GM18519 (cell line): Measurements from ENCODE around the gene STX8.
"Not testable (repeated sequence)": the region's sequence is repeated elsewhere in the genome, so short reads cannot be mapped to it uniquely, and the experiment has no call there.

Experiments used
- ATAC-seq: cut with Tn5 transposase; IDR thresholded peaks from one replicate; pipeline ENCODE4 v1.9.1; 2021; ENCODE audit warnings: mild to moderate bottlenecking, moderate library complexity; ENCODE audit not compliant: unreplicated experiment, low FRiP score

STX8 gene, protein sequence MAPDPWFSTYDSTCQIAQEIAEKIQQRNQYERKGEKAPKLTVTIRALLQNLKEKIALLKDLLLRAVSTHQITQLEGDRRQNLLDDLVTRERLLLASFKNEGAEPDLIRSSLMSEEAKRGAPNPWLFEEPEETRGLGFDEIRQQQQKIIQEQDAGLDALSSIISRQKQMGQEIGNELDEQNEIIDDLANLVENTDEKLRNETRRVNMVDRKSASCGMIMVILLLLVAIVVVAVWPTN

DNA sequence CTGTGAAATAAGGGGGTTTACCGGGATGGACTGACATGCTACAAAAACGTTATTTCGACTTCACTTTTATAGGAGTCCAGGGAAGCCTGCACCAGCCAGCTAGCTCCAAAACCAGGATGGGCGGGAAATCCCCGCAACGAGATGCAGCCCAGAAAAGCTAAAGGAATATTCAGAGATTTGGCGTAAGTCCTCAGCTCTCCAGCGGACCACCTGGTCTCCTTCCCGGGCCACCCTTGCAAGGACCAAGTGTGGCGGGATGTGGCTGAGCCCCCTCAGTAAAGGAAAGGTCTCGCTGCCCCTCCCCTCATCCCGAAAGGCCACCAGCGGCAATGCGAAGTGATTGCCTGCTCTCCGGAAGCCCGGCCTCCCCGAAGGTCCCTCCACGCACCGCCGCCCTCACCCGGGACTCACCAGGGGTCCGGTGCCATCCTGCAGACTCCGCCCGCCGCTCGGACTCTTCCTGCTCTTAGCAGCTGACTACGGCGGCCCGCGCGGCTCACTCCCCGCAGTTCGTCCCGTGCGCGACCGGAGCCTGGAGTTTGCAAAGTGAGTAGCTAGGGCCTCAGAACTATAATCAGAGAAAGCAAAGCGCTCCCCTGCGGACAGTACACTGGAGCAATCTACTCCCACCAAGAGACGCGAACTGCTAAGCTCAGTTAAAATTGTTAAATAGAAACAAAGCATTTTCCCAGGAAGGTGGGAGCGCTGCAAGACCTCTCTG, at the start of gene STX8:
STX8 (minus strand) TSS at position 440 of the 721 bp plus-strand sequence; CDS start at position 428, 12 bp downstream.
- no peak for ATAC-seq

DNA sequence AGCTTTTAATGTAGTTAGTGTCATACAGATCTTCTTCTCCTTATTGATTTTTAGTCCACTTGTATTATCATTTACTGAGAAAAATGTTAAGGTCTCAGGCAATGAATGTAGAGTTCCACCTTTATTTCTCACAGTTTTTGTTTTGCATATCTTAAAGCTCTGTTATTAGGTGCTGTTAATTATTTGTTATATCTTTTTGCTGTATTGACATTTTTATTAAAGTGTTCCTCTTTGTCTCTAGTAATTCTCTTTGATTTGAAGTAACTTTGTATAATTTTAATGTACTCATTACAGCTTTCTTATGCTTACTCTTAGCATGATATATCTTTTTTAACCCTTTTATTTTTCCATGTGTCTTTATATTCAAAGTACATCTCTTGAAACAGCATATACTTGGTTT, 47.3 kb upstream of the STX8 start:
- no peak for ATAC-seq

DNA sequence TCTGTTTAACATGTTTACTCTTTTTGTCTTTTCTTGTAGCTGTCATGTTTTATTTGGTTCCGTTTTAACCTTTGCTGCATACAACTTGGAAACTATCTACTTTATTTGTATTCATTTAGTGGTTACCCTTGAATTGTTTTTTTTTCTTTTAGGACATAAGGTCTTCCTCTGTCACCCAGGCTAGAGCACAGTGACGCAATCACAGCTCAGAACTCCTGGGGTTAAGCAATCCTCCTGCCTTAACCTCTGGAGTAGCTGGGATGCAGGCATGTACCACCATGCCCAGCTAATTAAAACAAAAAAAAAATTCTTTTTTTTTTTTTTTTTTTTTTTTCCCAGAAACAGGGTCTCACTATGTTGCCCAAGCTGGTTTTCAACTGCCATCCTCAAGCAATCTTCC, 39.9 kb upstream of the STX8 start:
- ATAC-seq = no peak

DNA sequence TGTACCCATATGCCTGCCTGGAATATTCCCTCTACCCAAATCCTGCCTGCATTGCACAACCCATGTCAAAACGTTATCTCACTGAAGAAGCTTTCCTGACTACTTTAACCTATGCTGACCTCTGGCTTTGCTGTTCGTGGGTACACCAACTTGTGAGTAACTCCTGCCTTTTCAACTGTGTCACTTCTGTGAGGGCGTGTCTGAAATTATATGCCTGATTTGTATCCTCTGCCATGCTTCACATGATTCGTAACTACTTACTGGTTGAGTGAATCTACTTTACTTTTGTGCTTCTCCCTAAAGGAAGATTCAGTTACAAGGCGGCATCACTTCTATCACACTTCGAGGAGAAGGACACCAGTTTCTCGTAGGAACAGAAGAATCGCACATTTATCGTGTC, 36.4 kb upstream of the STX8 start:
- ATAC-seq = no peak

DNA sequence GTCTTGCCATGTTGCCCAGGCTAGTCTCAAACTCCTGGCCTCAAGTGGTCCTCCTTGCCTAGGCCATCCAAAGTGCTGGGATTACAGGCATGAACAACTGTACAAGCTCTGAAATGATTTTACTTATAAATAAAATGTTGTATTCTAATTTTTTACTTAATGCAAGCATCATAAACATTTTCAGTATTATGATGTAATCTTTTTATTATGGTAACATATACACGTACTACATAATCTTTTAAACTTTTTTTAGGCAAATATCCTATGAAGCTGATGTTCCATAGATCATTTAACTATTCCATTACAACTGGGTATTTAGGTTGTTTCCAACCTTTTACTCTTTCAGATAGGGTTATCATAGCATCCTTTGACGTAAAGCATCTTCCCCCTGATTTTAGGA, 35.9 kb upstream of the STX8 start:
- ATAC-seq = no peak

DNA sequence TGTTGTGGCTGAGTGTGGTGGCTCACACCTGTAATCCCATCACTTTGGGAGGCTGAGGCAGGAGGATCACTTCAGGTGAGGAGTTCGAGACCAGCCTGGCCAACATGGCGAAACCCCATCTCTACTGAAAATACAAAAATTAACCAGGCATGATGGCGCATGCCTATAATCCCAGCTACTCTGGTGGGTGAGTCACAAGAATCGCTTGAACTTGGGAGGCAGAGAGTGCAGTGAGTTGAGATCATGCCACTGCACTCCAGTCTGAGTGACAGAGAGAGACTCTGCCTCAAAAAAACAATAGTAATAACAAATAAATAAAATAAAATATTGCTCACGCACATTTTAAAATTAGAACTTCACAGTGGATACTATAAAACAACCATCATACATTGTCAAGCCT, 31.4 kb upstream of the STX8 start:
- not testable (repeated sequence) for ATAC-seq

DNA sequence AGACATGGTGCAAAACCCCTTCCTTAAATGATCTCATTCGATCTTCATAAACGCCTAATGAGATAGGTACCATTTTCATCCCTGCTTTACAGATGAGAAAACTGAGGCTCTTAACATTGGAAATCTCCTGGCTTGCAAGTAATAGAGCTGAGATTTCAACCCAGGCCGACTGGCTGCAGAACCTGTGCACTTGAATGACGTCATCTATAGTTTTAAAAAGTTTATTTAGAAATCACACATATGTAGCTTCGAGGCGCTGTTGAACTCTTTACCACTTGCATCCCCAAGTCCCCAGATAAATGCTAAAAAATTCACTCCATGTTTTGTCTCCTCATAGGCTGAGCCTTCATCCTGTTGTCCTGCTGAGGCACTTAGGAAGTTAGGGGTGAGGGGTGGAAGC, 30.8 kb upstream of the STX8 start:
- no peak for ATAC-seq

DNA sequence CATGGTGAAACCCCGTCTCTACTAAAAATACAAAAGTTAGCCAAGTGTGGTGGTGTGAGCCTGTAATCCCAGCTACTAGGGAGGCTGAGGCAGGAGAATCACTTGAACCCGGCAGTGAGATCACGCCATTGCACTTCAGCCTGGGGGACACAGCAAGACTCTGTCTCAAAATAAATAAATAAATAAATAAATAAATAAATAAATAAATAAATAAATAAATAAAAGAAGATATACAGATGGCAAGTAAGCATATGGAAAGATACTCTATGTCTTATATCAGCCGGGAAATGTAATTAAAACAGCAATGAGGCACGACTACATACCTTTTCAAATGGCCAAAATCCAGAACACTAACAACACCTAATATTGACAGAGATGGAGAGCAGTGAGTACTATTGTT, 29.0 kb upstream of the STX8 start:
- ATAC-seq = not testable (repeated sequence)

DNA sequence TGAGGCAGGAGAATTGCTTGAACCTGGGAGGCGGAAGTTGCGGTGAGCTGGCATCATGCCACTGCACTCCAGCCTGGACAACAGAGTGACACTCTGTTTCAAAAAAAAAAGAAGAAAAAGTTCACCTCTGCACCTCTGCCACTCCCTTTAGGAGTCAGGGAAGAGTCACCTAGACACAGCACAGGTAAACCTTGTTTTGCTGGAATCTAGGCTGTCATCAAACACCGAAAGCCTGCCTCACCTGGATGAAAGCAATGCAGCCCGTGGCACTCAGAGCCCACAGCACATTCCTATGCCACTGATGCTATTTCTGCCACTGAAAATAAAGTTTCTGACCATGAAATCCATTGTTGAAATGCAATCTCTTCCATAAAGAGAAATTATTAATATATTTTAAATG, 23.0 kb upstream of the STX8 start:
- no peak for ATAC-seq

DNA sequence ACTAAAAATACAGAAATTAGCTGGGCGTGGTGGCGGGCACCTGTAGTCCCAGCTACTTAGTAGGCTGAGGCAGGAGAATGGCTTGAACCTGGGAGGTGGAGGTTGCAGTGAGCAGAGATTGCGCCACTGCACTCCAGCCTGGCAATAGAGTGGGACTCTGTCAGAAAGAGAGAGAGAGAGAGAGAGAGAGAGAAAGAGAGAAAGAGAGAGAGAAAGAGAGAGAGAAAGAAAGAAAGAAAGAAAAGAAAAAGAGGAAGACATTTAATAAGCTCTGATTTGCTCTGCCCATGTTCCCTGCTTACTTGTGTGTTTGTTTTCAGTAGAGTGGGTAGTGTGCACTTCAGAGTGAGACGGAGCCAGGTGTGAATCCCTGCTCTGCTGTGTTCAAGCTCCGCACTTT, 22.0 kb upstream of the STX8 start:
- not testable (repeated sequence) for ATAC-seq

DNA sequence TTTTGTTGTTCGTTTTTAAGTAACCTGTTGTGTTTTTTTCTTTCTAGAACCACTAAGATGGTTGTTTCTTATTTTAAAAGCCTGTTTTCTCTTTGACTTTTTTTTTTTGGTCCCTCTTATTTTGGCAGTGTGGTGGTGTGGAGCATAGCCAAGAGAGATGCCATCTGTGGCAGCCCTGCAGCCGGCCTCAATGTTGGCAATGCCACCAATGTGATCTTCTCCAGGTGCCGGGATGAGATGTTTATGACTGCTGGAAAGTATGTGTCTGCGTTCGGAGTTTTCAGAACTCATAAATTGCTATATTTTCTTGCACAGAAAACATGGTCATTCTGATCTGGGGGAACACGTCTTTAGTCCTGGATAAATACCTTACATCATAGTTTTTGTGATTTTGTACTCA, 18.4 kb upstream of the STX8 start:
- no peak for ATAC-seq

DNA sequence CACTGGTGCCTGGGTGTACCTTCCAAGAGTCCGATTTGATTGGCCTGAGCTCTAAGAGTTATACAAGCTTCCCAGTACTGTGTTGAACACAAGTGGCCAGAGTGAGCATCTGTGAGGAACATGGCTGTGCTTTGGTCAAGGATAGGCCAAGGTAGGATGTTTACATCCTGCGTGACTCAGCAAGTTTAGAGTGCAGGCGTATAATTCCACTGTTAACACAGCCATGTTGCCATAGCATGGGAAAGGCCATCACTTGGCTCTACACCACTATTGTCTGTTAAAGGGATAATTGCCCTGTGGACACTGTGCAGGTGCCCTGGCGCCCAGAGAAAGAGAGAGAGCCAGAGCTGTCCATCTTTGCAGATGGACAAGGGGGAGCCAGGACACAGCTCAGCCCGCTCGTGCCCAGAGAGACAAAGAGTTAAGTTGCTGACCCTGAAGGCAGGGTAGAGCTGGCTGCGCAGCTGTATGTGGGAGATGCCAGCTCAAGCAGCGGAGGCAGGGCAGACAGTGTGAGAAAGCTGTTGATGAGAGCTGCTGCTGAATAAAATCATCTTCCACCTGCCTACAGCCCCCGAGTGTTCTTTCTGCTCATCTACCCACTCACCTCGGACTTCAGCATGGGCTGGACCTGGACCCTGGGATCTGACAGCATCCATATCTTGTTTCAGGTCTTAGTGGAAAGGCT, 12.5 kb upstream of the STX8 start:
- no peak for ATAC-seq

DNA sequence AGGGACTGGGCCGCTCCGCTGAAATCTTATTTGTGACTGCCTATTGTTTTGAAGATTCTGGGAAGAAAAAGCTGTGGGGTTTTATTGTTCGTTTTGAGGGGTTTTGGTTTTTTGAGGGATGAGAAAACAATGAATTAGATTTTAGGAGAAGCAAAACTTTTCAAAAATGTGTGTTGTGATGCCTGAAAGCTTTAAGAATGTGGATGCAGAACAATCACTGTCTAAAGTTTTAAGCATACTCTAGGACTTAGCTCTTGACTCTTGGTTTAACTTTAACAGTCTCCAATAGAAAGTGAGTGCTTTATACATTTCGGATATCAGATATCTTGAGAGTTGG, 1.7 kb upstream of the STX8 start:
- ATAC-seq = no peak

DNA sequence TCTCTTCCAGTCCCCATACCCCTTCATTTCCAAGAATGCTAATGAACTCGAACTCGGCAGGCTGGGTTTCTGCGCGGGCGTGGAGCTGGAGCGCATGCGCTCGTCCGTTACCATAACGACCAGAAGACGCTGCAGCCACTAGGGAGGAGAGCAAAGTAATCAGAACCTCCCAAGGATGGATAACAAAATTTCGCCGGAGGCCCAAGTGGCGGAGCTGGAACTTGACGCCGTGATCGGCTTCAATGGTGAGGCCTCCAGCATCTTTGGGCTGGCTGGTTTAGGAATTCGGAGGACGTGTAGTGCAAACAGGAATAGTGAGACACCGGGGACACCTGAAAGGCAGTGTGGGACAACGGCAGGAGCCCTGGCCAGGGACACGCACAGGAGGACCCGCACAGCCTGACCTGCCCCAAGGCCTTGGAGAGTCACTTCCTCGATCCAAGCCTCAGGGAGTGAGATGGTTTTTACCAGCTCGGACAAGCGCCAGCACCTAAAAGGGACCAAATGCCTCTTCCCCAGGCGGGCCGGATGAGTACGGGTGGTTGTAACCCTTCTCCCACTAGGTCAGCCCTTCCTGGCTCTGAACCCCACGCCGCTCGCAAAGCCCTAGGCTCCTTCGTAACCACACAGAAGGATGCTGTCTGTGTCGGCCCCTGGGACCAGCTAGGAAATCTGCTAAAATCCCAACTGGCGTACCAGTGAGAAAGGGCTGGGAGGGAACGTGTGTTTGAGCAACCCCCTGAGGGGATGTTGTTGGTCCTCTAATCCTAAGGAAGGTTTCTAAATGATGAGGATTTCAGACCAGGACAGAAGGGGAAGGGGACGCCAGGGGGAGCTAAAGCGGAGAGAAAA, 1.1 kb upstream of the STX8 start, which contains the start of gene CFAP52:
CFAP52 (plus strand) TSS at position 122 of the 852 bp plus-strand sequence; CDS start at position 176, 54 bp downstream.
- ATAC-seq = no peak

DNA sequence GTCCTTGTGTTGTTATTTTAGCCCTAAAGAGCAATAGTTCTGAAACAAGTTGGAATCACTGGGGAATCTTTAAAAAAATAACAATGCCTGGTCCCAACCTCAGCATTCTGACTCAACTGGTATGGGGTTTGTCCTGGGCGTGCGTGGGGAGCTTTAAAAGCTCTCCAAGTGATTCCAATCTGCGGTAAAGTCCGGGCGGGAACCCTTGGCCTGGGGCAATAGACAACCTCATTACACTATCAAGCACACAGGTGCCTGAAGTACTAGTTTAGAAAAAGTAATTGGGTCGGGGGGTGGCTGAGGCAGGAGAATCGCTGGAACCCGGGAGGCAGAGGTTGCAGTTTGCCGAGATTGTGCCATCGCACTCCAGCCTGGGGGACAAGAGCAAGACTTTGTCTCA, 4.4 kb downstream of the STX8 start:
- no peak for ATAC-seq

DNA sequence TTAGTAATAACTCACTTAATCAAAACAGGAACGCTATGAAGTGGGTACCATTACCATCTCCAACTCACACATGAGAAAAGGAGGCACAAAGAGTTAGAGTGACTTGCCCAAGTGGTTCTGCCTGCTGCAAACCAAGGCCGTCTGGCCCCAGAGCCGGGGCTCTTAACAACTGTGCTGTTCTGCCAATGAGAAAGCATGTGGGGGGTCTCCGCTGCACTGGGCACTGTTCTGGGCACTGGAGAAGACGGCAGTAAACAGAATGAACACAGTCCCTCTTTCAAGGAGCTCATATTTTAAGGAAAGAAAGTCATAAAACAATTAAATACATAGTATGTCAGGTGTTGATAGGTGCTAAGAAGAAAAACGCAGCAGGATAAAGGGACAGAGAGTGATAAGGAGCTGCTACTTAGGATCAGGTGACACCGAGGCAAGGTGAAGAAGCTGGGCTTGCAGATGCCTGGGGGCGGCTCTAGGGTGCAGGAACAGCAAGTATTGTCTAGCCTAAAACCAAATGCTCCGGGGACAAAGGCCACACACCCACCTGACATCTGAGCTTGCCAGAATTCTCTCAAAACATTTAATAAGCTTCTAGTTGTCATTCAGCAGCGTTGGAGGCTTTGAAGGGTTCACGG, 6.5 kb downstream of the STX8 start:
- ATAC-seq = no peak

DNA sequence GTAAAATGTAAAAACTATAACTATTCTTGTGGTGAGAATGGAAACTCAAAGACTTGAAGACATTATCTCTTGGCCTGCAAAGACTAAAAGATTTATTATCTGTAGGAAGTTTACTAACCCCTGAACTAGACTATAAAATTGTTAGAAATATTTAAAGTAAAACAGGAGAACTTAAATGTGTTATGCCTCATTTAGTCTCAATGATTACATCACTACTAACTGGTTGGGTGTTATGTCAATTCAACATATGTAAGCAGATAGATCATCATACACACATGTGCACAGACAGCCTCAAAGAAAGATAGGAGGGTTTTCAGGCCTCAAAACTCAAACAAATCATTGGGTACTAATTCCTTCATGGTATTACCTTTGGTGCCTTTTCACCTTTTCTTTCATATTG, 7.6 kb downstream of the STX8 start:
- ATAC-seq = no peak

DNA sequence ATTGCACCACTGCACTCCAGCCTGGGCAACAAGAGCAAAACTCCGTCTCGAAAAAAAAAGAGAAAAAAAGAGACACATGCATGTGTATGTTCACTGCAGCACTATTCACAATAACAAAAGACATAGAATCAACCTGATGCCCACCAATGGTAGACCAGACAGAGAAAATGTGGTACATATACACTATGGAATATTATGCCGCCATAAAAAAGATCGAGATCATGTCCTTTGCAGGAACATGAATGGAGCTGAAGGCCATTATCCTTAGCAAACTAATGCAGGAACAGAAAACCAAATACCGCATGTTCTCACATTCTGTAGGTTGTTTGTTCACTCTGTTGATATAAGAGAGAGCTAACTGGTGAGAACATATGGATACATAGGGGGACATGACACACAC, 8.9 kb downstream of the STX8 start:
- ATAC-seq = not testable (repeated sequence)

DNA sequence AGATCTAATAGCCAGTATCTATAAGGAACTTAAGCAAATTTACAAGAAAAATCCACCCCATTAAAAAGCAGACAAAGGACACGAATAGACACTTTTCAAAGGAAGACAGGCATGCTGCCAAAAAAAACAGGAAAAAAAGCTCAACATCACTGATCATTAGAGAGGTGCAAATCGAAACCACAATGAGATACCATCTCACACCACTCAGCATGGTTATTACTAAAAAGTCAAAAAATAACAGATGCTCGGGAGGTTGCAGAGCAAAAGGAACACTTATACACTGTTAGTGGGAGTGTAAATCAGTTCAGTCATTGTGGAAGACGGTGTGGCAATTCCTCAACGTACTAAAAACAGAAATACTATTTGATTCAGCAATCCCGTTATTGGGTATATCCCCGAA, 9.6 kb downstream of the STX8 start:
- no peak for ATAC-seq

DNA sequence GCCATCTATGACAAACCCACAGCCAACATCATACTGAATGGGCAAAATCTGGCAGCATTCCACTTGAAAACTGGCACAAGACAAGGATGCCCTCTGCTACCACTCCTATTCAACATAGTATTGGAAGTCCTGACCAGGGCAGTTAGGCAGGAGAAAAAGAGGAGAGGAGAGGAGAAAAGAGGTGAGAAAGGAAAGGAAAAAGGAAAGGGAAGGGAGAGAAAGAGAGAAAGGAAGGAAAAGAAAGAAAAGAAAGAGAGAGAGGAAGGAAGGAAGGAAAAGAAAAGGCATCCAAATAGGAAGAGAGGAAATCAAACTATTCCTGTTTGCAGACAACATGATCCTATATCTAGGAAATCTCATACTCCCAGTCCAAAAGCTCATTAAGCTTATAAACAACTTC, 11.5 kb downstream of the STX8 start:
- ATAC-seq = no peak
